Measurements from ENCODE around the gene STAC.

Gene STAC

GRCh38 chr3:36595511-36595910 is 215.2 kb downstream of the STAC start:
- DNase-seq (ENCODE audit: low read depth in 2 of 2): no peak

- DNase-seq (ENCODE audit: low read depth in 2 of 2): no peak
Measured at GRCh38 chr3:36596419-36596818, 216.1 kb downstream of the STAC start.

DNA sequence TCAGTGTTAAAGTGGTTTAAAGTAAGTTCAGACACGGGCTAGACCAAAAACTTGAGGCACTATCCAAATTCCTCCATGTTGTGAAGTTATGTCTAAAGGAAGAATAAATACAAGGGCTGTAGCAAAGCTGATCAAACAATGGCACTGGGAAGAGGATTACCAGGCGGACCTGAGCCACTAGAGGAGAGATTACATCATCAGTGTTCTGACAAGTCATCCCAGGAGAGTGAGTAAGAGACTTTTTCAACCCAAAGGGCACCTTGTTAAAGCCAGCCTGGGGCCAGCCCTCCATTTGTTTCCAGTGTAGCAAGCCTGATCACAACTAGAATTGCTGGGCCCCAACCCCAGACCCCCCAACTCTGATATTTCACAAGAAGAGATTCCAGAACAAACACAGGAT is 217.1 kb downstream of the STAC start:
- DNase-seq (ENCODE audit: low read depth in 2 of 2): no peak
